ENCODE results near the gene LEMD2. TPM values are rescaled to one million over a fixed set of nuclear protein-coding genes. Genes with fewer than 3 reads are reported as not detected.

LEMD2 gene
- total and polyA plus RNA-seq, 2 donors (not counting 1 experiment from before 2014, with no cell fraction given): 25.7 to 61.9 TPM

DNA sequence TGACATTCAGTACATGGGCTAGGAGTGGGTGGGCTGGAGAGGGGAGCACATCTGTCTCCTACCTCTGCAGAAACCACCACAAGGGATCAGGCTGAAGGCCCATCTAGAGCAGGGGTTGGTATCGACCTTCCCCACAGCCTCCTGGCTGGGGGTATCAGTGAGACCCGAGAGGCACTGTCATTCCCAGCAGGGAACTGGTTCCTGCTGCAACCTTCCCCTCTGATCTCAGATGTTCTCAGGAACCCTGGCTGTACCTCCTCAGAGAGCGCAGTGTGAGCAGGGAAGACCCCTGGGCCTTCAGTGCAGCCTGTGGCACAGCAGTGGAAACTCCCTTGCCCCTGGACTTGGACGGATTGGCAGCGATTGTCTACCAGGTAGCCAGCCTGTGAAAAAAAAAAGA lies 50.1 kb downstream of the LEMD2 start:
- H3K79me2 ChIP-seq (ENCODE audit: control insufficient read depth, insufficient read depth, low read length): no peaks in the 10 kb centered on the region

DNA sequence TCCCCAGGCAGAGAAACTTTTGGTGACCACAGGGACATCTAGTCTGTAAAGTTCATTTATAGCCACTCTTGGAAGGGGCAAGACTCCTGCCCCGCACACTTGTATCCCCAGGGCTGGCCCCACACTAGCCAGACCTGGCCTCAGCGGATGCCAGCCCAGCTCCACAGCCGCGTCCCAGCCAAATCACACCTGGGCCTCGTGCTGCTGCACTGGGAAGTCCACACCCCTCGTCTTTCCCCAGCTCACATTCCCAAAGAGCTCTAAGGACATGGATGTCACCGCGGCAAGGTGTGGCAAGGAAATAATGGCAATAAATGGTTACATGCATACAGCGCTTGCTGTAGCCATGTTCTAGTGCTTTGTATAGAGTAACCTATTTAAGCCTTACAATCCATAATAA lies 50.8 kb downstream of the LEMD2 start:
- no peaks in the 10 kb centered on the region for H4K20me1 ChIP-seq (ENCODE audit: control insufficient read depth, extremely low read depth, insufficient read depth, low read length)

More for the DNA sequence above, 50.1 kb downstream of the LEMD2 start:
- no peak overlapping the region for H3K4me3 ChIP-seq (replicated peaks in 1 of 4; ENCODE audit: control extremely low read depth in 1 of 4, insufficient read depth in 1 of 4, low read depth in 3 of 4, low read length in 4 of 4)
- H3K4me2 ChIP-seq (ENCODE audit: extremely low read depth, insufficient read depth, low read length): no peak overlapping the region
- no peaks in the 10 kb centered on the region for H3K4me1 ChIP-seq (ENCODE audit: control insufficient read depth, extremely low read depth, insufficient read depth, low read length)
- H3K9me3 ChIP-seq (ENCODE audit: control insufficient read depth, insufficient read depth, low read depth, low read length): no peaks in the 10 kb centered on the region
- TF ChIP-seq, protein P1, sequence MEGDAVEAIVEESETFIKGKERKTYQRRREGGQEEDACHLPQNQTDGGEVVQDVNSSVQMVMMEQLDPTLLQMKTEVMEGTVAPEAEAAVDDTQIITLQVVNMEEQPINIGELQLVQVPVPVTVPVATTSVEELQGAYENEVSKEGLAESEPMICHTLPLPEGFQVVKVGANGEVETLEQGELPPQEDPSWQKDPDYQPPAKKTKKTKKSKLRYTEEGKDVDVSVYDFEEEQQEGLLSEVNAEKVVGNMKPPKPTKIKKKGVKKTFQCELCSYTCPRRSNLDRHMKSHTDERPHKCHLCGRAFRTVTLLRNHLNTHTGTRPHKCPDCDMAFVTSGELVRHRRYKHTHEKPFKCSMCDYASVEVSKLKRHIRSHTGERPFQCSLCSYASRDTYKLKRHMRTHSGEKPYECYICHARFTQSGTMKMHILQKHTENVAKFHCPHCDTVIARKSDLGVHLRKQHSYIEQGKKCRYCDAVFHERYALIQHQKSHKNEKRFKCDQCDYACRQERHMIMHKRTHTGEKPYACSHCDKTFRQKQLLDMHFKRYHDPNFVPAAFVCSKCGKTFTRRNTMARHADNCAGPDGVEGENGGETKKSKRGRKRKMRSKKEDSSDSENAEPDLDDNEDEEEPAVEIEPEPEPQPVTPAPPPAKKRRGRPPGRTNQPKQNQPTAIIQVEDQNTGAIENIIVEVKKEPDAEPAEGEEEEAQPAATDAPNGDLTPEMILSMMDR (conservative IDR thresholded peaks at IDR 0.05 in 1 of 2, IDR thresholded peaks at IDR 0.05 in 1 of 2; ENCODE audit: low read depth in 1 of 2, low read length in 2 of 2): no peak
- no peak for TF ChIP-seq EZH2 (IDR thresholded peaks at IDR 0.05; ENCODE audit: low read length, missing control alignments)
- no peak overlapping the region for H2AFZ ChIP-seq (ENCODE audit: low read length)
- H3K36me3 ChIP-seq (ENCODE audit: control insufficient read depth, insufficient read depth, low read length): no peaks in the 10 kb centered on the region
- no peak for DNase-seq (ENCODE audit: low read depth in 2 of 2)
- H3K9ac ChIP-seq (ENCODE audit: insufficient read depth, low read length): no peak overlapping the region
- H4K20me1 ChIP-seq (ENCODE audit: control insufficient read depth, extremely low read depth, insufficient read depth, low read length): no peaks in the 10 kb centered on the region
- H3K27me3 ChIP-seq (ENCODE audit: control insufficient read depth, insufficient read depth, low read length): peaks cover 16% of the 10 kb centered on the region
- H3K27ac ChIP-seq (ENCODE audit: insufficient read depth, low read length): no peak overlapping the region

DNA sequence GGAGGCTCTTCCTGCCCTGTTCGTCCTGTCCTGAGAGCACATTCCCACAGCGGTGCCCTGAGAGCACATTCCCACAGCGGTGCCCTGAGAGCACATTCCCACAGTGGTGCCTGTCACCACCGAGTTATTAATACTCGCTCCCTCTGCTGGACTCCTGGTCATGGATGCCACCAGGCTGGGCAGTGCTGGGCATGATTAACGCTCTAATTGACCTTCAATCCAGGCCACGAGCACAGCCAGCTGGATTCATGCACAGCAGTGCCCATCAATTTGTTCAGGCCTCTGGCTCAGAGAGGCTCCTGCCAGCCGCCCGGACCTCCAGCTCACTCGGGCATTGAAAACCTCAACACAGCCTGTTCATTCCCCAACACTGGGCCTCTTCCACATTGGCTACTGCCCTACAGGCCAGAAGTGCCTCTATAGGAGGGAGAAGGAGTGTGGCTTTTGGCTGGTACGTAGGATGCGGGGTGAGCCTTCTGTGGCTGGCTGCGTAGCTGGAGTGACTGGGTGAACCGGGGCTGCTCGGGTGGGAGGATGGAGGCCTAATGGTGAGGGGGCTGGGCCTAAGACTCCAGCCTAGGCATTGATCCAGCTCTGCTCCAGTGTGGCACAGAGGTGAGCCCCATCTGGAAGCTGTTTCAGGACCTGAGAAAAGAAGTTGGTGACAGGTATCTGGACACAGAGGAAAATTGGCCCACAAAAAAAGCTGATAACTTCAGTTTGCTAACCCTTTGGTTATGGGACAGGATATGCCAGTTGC lies 51.5 kb downstream of the LEMD2 start:
- H2AFZ ChIP-seq (ENCODE audit: low read length): no peak overlapping the region
- H3K4me1 ChIP-seq (ENCODE audit: control insufficient read depth, extremely low read depth, insufficient read depth, low read length): peaks cover 3% of the 10 kb centered on the region
- peaks cover 10% of the 10 kb centered on the region for H3K27me3 ChIP-seq (ENCODE audit: control insufficient read depth, insufficient read depth, low read length)
- TF ChIP-seq, protein P1 (conservative IDR thresholded peaks at IDR 0.05 in 1 of 2, IDR thresholded peaks at IDR 0.05 in 1 of 2; ENCODE audit: low read depth in 1 of 2, low read length in 2 of 2): no peak
- TF ChIP-seq EZH2 (IDR thresholded peaks at IDR 0.05; ENCODE audit: low read length, missing control alignments): no peak
- no peaks in the 10 kb centered on the region for H3K79me2 ChIP-seq (ENCODE audit: control insufficient read depth, insufficient read depth, low read length)
- H3K27ac ChIP-seq (ENCODE audit: insufficient read depth, low read length): no peak overlapping the region
- no peaks in the 10 kb centered on the region for H3K36me3 ChIP-seq (ENCODE audit: control insufficient read depth, insufficient read depth, low read length)
- H4K20me1 ChIP-seq (ENCODE audit: control insufficient read depth, extremely low read depth, insufficient read depth, low read length): no peaks in the 10 kb centered on the region
- H3K4me3 ChIP-seq (replicated peaks in 1 of 4; ENCODE audit: control extremely low read depth in 1 of 4, insufficient read depth in 1 of 4, low read depth in 3 of 4, low read length in 4 of 4): no peak overlapping the region
- no peaks in the 10 kb centered on the region for H3K9me3 ChIP-seq (ENCODE audit: control insufficient read depth, insufficient read depth, low read depth, low read length)
- DNase-seq (ENCODE audit: low read depth in 2 of 2): no peak
- no peak overlapping the region for H3K4me2 ChIP-seq (ENCODE audit: extremely low read depth, insufficient read depth, low read length)
- no peak overlapping the region for H3K9ac ChIP-seq (ENCODE audit: insufficient read depth, low read length)

More for the DNA sequence above, 50.8 kb downstream of the LEMD2 start:
- Histone ChIP-seq H3K4me3 (replicated peaks in 1 of 4; ENCODE audit: control extremely low read depth in 1 of 4, insufficient read depth in 1 of 4, low read depth in 3 of 4, low read length in 4 of 4) (no peak overlapping the region), H3K36me3 (ENCODE audit: control insufficient read depth, insufficient read depth, low read length) (no peaks in the 10 kb centered on the region), H3K4me1 (ENCODE audit: control insufficient read depth, extremely low read depth, insufficient read depth, low read length) (no peaks in the 10 kb centered on the region), H3K27ac (ENCODE audit: insufficient read depth, low read length) (no peak overlapping the region), H3K27me3 (ENCODE audit: control insufficient read depth, insufficient read depth, low read length) (peaks cover 16% of the 10 kb centered on the region), H3K79me2 (ENCODE audit: control insufficient read depth, insufficient read depth, low read length) (no peaks in the 10 kb centered on the region), H3K9me3 (ENCODE audit: control insufficient read depth, insufficient read depth, low read depth, low read length) (no peaks in the 10 kb centered on the region), H3K4me2 (ENCODE audit: extremely low read depth, insufficient read depth, low read length) (no peak overlapping the region), H2AFZ (ENCODE audit: low read length) (no peak overlapping the region), H3K9ac (ENCODE audit: insufficient read depth, low read length) (no peak overlapping the region)
- DNase-seq (ENCODE audit: low read depth in 2 of 2): no peak
- TF ChIP-seq EZH2 (IDR thresholded peaks at IDR 0.05; ENCODE audit: low read length, missing control alignments): no peak
- TF ChIP-seq, protein P1 (conservative IDR thresholded peaks at IDR 0.05 in 1 of 2, IDR thresholded peaks at IDR 0.05 in 1 of 2; ENCODE audit: low read depth in 1 of 2, low read length in 2 of 2): no peak
